Ovary (tissue), 9 donors: ENCODE results near the gene RARA. TPM values are rescaled to one million over a fixed set of nuclear protein-coding genes. Genes with fewer than 3 reads are reported as not detected.

Experiments used
- DNase-seq, 5 donors: peaks; one replicate each; pipeline ENCODE4 v3.0.0-alpha.2; 2019 to 2020
- H3K27ac ChIP-seq, 2 donors: fragments of 200-600 bp; one replicate each; pipeline versions ENCODE4 v1.5.1 to v1.8.0; 2019 to 2022
- H3K27me3 ChIP-seq: fragments of 200-600 bp; one replicate; pipeline ENCODE4 v1.8.0; 2022
- H3K36me3 ChIP-seq: fragments of 200-600 bp; sonication (generic); one replicate; pipeline ENCODE4 v1.5.1; 2019
- H3K4me1 ChIP-seq: one replicate; pipeline ENCODE4 v1.8.1; 2013; ENCODE audit warnings: mild to moderate bottlenecking, moderate library complexity; ENCODE audit not compliant: insufficient read depth
- H3K4me3 ChIP-seq: fragments of 200-600 bp; sonication (generic); one replicate; pipeline ENCODE4 v1.5.1; 2017
- H3K9me3 ChIP-seq, 2 donors: fragments of 200-600 bp in 1 of 2; sonication (generic) in 1 of 2; one replicate each; pipeline versions ENCODE4 v1.5.1 to v1.8.1; 2013 to 2019; ENCODE audit warnings: mild to moderate bottlenecking in 1 of 2, moderate library complexity in 1 of 2
- EP300 ChIP-seq: sonication (generic); formaldehyde crosslinking; IDR thresholded peaks from one replicate; pipeline ENCODE4 v1.6.1; 2017; ENCODE audit warnings: antibody characterized with exemption
- POLR2A ChIP-seq: fragments of 450-650 bp; IDR thresholded peaks from one replicate; pipeline ENCODE4 v1.6.1; 2017; ENCODE audit warnings: antibody characterized with exemption, mild to moderate bottlenecking, moderate library complexity
- WGBS, 3 donors: extraction: QIAGEN DNeasy Blood & Tissue Kit in 1 of 3; methylation state at CpG; one replicate each; pipeline versions ENCODE4 v1.1.5 to v1.1.7; 2013 to 2017; 5-methylcytosine and 5-hydroxymethylcytosine counted together
- intact Hi-C, 4 donors: fragments of 100-400 bp; cut with DNase I; formaldehyde crosslinking; loops; one replicate each; pipeline versions ENCODE4 v1.11.0 to v1.15.1; 2022 to 2023
- polyA plus RNA-seq, 2 donors: library from polyadenylated mRNA; stranded (reverse); fragments of 200-250 nt in 1 of 2; fragments of 350-450 nt in 1 of 2; fragmentation: Illumina TruSeq in 1 of 2; extraction: RNeasy Lipid Tissue Mini Kit (QIAGEN cat#74804) in 1 of 2; gene quantifications; one replicate each; pipeline ENCODE4 v1.2.3, GENCODE V29; 2013 to 2014
- total RNA-seq, 7 donors: library from RNA; depleted of rRNA in 2 of 7; stranded (reverse); fragments of >200 nt in 2 of 7; fragmentation: NEBNext Ultra II Directional in 3 of 7; extraction: Animal tissue kit (Norgen Biotek cat#: 25700) in 3 of 7; gene quantifications; one replicate each; pipeline versions ENCODE4 v1.1.0 to v1.2.4, GENCODE V29; 2016 to 2023
- TF ChIP-seq, protein P1 (sequence below), 3 donors: fragments of 450-650 bp in 2 of 3; fragments of 200-600 bp in 1 of 3; IDR thresholded peaks; one replicate each; pipeline versions ENCODE4 v1.5.1 to v1.8.0; 2016 to 2022; ENCODE audit warnings: antibody characterized with exemption in 3 of 3, mild to moderate bottlenecking in 1 of 3
- donor health status: DM: no; HTN: no; CAD: no; lungs with moderate emphysema.
- donor health status: DM: no; HTN: no; CAD: no.
- donor health status: Bipolar disorder and iron deficiency.
- donor health status: DM: yes; HTN: yes; CAD: no.
- donor health status: DM: no; HTN: no; CAD: no.
- donor health status: DM: yes; HTN: yes; CAD: no.

RARA gene
- total and polyA plus RNA-seq, 9 donors = 19.8 to 100 (median 61.9) TPM

DNA sequence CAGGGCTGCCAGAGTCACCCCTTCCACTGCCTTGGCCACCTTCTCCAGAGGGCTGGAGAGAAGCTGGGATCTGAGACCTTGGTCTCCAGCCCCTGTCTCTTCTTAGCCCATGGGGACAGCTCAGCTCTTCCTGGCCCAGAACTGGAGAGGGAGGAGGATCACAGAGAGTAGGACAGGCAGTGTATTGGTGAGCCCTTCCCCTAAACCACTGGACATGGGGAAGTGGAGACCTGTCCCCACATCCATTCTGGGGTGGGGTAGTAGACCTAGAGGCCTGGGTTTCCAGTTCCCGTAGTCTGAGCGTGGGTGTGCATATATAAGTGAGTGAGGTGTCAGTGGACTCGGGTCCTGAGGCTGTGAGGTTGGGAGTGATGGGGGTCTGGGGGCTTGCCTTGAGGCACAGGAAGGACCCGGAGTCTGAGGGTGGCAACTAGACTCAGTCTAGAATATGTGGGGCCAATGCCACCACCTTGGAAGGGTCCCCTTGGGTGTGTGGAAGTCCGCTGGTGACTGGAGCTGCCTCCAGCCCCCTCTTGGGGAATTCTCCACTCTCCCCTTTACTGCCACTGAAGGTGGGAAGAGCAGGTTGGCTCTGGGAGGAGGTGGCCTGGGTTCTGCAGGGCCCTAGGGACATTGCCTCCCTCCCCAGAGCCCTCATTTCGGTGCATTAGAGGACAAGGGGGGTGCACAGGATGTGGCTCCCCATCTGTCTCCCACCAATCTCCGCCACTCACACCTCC is 35.6 kb downstream of the RARA start:
- intact Hi-C loops = no loop called here

DNA sequence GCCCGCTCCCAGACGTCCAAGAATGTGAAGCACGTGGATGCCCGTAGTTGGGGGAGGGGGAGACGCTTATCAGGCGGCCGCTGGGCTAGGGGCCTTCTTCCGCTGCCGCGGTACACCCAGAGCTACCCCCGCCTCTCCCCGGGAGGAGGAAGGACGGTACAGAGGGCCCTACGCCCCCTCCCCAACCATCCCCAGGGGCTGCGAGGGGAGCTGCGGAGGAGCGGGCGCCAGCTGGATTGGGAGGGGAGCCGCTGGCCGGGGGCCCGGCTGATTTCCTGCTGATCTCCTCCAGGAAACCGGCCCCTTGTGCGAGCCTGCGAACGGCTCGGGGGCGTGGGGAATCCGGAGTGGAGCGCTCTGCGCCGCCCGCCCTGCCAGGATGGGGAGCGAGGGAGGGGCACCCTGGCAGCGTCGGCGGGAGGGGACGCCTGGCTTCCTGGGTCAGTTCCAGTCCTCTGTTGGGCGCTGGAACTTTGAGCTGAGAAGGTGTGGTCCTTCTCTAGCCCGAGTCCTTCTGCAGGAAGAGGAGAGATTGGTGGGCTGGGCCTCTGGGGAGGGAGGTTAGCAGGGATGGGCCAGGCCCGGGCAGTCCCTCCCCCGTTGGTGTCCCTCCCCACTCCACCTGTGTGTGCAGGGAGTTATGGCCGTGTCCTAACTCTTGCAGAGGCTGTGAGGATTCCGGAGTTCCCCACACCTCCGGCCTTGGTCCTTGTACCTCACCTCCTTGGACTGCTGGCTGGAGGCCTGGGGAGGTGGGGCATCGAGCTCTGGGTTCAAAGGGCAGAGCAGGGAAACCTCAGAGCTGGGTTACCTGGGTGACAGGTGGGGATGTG is 36.4 kb downstream of the RARA start:
- H3K4me3 ChIP-seq = peak overlapping the region; percentile 68
- intact Hi-C loops = no loop called here
- TF ChIP-seq, protein P1, sequence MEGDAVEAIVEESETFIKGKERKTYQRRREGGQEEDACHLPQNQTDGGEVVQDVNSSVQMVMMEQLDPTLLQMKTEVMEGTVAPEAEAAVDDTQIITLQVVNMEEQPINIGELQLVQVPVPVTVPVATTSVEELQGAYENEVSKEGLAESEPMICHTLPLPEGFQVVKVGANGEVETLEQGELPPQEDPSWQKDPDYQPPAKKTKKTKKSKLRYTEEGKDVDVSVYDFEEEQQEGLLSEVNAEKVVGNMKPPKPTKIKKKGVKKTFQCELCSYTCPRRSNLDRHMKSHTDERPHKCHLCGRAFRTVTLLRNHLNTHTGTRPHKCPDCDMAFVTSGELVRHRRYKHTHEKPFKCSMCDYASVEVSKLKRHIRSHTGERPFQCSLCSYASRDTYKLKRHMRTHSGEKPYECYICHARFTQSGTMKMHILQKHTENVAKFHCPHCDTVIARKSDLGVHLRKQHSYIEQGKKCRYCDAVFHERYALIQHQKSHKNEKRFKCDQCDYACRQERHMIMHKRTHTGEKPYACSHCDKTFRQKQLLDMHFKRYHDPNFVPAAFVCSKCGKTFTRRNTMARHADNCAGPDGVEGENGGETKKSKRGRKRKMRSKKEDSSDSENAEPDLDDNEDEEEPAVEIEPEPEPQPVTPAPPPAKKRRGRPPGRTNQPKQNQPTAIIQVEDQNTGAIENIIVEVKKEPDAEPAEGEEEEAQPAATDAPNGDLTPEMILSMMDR (IDR thresholded peaks at IDR 0.05) = no peak
- TF ChIP-seq EP300 (no peak), POLR2A (no peak)
- H3K27me3 ChIP-seq = no peaks in the 10 kb centered on the region
- H3K4me1 ChIP-seq = peaks cover 46% of the 10 kb centered on the region
- 0 to 1% (median 1%) methylated on average over 45 of the region's 45 CpGs for WGBS, 3 donors
- H3K27ac ChIP-seq = peak overlapping the region; percentile 67 to 84
- no peaks in the 10 kb centered on the region for H3K36me3 ChIP-seq
- H3K9me3 ChIP-seq = no peaks in the 10 kb centered on the region
- DNase-seq = peak; percentile 71 to 84 (median 81)

More for the DNA sequence above, 35.6 kb downstream of the RARA start:
- Histone ChIP-seq H3K4me3 (peak overlapping the region; percentile 68), H3K36me3 (no peaks in the 10 kb centered on the region), H3K4me1 (peaks cover 43% of the 10 kb centered on the region), H3K27ac (peak overlapping the region; percentile 67 to 84), H3K9me3 (no peaks in the 10 kb centered on the region), H3K27me3 (no peaks in the 10 kb centered on the region)
- WGBS, 3 donors = 25 to 28% (median 25%) methylated on average over 7 of the region's 7 CpGs
- peak in 2 of 5 donors; percentile 38 to 45 for DNase-seq
- TF ChIP-seq, protein P1 (IDR thresholded peaks at IDR 0.05) = no peak
- TF ChIP-seq POLR2A (no peak), EP300 (no peak)

DNA sequence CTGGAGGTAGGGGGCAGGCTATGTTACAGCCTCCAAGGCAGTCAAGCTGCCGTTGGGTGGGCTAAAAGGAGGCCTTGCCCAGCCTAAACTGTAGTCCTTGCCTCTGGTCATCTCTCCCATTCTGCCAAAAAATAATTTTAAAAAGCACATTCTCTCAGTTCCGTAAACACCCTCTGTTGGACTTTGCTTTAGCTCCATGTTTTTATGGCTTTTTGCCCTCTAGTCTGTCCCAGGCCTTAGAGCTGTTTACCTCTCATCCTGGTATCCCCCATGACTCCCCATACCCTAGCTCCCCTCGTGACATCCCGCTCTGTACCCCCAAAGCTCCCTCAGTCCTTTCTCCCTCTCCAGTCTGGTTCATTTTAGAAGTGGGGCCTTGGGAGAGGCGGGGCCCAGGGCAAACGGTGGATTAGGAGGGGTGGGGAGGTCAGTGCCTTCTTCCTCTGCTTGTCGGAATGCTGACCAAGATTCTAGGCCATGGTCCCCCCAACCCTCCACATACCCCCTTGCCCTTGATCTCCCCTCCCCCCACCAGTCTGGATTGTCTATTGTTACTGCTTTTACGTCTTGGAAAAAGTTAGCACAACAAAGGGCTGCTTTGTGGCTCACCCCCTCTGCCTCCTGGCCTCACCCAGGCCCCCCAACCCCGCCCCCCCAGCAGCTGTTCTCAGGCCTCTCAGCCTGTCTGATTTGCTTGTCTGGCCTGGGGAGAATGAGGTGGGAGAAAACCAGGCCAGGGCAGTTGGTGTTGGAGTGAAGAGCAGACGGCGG is 37.2 kb downstream of the RARA start:
- DNase-seq = no peak
- 11 to 13% (median 12%) methylated on average over 11 of the region's 11 CpGs for WGBS, 3 donors
- Histone ChIP-seq H3K36me3 (no peaks in the 10 kb centered on the region), H3K4me1 (peaks cover 46% of the 10 kb centered on the region), H3K27me3 (no peaks in the 10 kb centered on the region), H3K4me3 (peak overlapping the region; percentile 68), H3K9me3 (no peaks in the 10 kb centered on the region), H3K27ac (peak overlapping the region; percentile 67 to 84)
- no peak for TF ChIP-seq EP300
- TF ChIP-seq, protein P1 (IDR thresholded peaks at IDR 0.05) = no peak
- no peak for TF ChIP-seq POLR2A
- intact Hi-C loops = no loop called here

DNA sequence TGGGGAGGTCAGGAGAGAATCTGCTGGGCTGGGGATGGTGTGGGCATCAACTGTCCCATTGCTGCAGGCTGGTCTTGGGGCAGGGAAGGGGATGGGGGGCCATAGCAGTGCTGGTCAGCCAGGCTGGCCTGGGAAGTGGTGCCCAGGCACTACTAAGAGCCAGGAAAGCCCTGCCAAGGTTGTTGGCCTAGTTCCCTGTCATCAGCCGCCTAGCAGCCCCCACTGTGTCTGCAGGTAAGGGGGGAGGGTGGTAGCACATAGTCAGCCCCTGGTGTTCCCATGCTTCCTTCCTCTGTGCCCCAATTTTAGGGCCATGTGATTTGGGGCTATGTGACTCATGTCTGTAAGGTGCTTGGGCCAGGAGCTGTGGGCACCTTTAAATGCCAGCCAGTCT is 37.8 kb downstream of the RARA start:
- Histone ChIP-seq H3K4me3 (no peak overlapping the region), H3K36me3 (no peaks in the 10 kb centered on the region)
- peak in 1 of 5 donors; percentile 57 for DNase-seq

More for the DNA sequence above, 37.8 kb downstream of the RARA start:
- intact Hi-C loops = no loop called here
- Histone ChIP-seq H3K4me1 (peaks cover 46% of the 10 kb centered on the region), H3K9me3 (no peaks in the 10 kb centered on the region), H3K27ac (peak overlapping the region; percentile 67 to 84), H3K27me3 (no peaks in the 10 kb centered on the region)
- WGBS, 3 donors = 29 to 41% (median 38%) methylated on average over 1 of the region's 1 CpG
- TF ChIP-seq EP300 (no peak), POLR2A (no peak)
- TF ChIP-seq, protein P1 (IDR thresholded peaks at IDR 0.05) = no peak
